Stimulated activated CD4-positive, alpha-beta T cell treated with anti-CD3 and anti-CD28 coated beads, TNF-alpha, amount 100 ng/mL, for 4 hours (primary cell): ENCODE results near the gene ELP4.
"Not testable (repeated sequence)": the region's sequence is repeated elsewhere in the genome, so short reads cannot be mapped to it uniquely, and the experiment has no call there.

Source experiments
- DNase-seq, 3 experiments: peaks; one replicate each; pipeline ENCODE4 v3.0.0-alpha.2; 2020; ENCODE audit warnings: low read depth in 3 of 3

ELP4 gene

DNA sequence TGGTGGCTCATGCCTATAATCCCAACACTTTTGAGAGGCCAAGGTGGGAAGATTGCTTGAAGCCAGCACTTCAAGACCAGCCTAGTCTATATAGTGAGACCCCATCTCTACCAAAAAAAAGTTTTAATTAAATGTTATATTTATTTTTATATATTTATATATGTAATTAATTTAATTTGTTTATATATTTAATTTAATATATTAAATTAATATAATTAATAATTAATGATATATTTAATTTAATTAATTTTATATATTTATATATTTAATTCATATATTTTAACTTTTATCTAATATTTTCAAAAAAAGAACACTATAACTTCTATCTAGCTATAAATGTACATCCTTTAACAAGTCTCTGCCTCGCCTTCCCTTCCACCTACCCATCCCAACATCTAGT is 196.8 kb downstream of the ELP4 start:
- no peak for DNase-seq

DNA sequence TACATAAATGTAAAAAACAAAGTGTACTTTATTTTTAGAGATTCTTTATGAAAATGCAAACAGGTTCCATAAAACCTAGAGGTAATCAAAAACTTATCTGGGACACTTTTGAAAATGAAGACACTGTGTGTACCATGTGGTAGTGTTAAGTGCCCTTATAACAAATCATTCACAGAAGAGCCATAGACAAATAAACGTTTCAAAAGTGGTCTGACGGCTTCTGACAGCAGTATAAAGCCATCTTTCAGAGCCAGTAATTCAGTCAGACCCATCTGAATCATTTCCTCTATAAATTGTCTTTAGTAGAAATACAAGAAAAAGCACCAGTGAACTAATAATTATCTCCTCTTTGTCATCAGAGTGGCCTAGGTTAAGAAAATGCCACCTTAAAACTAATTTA is 201.6 kb downstream of the ELP4 start:
- no peak for DNase-seq

DNA sequence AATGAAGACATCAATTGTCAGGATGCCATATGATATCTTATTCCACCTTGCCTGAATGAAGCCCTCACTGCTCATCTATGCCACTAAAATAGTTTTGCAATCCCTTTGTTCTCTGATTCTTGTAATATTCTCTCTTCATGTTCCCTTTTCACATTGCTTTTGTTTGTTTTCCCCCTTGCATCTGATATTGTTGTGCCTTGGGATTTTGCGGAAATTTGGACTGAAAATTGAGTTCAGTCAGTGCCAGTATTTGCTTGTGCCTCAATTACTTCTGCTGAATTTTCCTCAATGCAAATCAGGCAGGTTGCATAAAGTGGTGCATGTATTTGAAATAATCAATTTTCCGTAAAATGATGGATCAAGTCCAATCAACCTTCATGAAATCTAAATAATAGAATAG is 203.3 kb downstream of the ELP4 start:
- no peak for DNase-seq

DNA sequence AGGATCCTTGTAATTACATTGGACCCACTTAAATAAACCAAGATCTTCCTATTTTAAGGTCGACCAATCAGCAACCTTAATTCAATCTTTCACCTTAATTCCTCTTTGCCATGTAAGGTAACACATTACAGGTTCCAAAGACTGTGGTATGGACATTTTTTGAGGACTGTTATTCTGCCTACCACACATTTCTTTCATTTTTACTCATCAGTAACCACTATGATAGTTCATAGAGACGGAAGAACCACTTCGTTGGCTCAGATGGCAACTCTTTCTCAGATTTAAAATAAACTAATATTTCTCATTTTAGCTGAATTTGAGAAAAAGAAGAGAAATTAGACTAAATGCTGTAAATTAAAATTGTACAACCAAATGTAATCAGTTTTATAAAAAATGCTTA is 205.3 kb downstream of the ELP4 start:
- DNase-seq = no peak

DNA sequence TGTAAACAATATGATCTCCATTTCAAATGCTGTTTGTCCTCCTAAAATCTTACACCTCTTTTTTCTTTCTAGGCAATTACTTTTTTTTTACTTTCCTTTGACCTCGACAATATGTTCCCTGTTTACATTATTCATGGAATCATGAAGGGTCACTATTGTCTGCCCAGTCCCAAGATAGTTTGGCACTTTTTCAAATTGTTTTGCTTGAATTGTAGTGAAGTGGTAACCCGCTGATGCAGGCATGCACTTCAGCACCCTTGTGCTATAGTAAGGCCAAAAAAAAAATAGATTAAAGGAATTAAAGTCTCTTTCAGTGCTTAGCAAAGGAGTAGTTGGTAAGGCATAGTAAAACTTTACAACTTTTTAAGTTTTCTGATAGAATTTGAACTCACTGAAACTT is 210.7 kb downstream of the ELP4 start:
- DNase-seq = no peak

DNA sequence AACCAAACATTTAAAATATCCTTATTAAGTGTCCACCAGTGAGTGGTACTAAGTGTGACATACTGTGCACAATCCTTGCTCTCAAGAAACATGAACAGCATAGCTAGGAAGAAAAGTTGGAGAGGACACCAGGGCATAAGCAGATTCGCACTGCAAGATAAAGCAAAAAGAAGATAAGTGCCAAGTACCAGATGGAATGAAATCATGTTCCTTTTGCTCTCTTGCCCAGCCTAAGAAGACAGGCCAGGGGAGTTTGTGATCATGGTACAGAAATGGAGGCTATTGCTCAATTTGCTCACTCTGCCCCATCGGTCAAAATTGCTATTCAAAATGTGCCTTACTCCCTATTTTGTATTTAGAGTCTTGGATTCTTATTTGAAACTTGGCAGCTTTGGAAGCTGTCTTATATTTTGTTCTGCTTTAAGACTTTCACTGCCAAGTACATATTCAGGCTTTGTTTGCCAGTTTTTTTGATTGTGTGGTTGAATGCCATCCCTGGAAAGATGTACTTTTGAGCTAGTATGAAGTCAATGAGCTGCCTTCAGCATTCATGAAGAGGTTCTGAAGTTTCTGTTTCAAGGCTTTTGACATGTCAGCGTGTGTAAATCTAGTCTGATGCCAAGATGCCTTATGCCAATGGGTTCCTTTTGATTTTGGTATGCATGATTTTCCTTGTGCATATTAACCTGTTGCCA is 211.3 kb downstream of the ELP4 start:
- no peak for DNase-seq

DNA sequence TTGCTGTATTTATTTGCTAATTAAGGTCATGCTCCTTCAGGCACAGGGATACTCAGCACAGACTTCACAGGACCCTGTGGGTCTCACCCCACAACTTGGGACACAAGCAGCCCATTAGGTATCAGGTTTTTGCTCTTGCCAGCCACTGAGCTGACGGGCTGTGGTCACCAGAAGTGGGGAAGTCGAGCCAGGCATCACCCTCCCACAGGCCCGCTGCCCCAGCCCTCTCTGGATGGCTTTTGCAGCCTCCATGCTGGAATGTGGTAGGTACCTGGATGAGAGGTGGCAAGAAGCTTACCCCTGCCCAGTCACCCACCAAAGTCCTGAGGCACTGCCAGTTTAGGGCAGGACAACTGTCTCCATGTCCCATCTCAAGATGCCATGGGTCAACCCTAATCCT is 213.2 kb downstream of the ELP4 start:
- DNase-seq = no peak

DNA sequence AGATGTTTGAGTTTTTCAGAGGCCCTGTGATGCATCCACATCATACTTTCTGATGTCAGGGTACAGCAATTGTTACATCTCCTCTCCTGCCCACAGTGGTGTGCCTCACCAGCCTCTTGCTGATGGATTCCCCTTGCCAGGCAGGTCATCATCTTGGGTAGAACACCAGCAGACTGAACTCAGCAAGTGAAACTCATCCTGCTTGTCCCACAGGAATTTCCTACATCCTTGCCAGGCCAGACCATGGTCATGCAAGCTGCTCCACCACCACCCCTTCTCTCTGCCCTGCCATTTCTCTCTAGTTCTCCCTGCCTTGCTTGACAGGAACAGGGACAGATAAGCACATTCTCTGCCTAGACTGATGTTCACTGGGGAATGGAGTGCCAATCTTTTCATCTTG is 215.6 kb downstream of the ELP4 start:
- DNase-seq = no peak

DNA sequence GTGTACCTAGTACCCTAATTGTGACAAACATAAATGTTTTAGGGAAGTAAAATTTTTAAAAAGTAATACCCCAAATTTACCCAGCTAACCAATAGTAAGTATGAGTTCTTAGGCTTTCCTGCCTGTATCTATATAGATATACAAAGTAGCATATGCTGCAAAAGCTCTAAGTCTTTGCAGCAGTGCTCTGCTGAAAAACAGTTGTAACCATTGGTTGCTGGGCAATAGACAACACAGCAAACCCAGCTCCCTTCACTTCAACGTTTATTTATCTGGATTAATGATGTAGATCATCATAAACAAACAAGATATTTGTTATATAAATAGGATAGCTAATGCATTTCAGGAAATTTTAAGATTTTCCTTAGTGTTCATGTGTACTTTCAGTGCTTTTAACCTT is 218.9 kb downstream of the ELP4 start:
- no peak for DNase-seq

DNA sequence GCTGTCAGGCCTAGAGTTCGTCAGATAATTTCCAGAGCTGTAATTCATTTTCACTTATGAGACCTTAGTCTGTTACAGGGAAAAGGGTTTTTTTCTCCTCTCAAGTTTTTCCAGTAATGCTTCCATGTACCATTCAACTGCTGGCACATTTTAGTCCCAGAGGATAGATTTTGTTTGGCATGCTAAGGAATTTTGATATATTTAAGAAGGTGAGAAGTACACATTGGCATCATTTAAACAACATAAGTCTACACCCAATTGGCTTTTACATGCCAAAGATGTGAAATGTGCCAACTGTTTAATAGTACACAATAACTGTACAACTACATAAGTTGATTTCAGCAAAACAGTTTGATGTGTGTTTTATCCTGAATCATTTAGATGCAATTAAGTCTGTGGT is 230.6 kb downstream of the ELP4 start:
- no peak for DNase-seq

DNA sequence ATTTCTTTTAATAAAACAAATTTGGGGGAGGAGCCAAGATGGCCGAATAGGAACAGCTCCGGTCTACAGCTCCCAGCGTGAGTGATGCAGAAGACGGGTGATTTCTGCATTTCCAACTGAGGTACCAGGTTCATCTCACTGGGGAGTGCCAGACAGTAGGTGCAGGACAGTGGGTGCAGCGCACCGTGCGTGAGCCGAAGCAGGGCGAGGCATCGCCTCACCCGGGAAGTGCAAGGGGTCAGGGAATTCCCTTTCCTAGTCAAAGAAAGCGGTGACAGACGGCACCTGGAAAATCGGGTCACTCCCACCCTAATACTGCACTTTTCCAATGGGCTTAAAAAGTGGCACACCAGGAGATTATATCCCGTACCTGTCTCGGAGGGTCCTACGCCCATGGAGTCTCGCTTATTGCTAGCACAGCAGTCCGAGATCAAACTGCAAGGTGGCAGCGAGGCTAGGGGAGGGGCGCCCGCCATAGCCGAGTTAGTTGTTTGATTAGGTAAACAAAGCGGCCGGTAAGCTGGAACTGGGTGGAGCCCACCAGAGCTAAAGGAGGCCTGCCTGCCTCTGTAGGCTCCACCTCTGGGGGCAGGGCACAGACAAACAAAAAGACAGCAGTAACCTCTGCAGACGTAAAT is 231.3 kb downstream of the ELP4 start:
- DNase-seq = not testable (repeated sequence)

DNA sequence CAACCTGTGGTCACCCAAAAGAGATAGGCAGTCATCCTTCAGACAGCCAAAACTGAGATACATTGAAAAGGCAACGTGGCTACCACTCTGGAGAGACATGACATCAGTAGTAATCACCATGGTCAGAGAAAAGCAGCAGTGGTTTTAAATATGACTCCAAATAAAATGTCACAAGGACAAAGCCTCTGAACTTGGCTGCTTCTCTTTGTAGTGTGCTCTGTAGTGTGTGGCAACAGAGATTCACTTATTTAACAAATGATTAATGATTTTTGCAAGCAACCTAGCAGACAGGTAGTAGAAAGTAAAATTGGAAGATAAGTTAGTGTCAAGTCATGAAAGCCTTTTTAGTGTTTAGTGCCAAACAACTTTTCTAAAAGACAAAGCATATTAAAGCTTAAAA is 238.0 kb downstream of the ELP4 start:
- DNase-seq = no peak

DNA sequence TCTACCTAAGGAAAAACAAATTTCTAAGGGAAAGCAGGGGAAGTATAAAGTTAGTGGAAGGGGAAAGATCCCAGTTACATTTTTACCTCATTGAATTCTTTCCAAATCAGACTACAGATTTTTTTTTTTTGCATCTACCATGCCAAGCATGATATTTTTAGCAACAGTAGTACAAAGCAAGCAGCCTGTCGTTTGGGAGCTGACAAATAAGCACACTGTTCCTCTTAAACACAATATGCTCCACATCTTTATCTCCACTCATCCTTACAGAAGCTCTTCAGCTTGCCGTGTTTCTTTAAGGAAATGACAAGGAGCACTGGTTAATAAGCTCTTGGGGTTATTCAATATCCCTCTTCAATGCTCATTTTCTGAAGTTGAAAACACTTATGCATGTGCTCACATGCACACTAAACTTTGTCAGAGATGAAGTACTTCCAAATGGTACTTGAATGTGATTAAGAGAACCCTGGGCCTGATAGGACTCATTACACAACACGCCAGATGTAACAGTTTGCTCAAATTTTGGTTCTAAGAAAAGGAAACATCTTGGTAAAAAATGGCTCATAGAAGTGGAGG is 247.8 kb downstream of the ELP4 start:
- DNase-seq = no peak

DNA sequence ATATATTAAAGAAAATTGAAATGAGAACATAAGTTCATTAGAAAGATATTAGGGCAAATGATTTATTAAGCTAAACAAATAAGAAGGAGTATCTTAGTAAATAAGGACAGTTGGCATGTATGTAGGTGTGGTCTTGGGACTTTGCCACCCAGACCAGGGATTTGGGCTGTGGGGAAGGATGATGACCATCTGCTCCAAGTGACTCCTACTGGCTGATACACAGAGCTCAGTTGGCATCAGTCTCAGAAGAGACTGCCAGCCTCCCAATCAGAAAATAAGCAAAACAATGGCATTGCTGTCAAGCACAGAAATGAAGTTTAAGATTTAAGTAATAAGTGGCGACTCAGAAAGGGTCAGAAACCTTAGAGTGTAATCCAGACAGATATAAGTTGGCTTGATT is 252.1 kb downstream of the ELP4 start:
- DNase-seq = no peak

DNA sequence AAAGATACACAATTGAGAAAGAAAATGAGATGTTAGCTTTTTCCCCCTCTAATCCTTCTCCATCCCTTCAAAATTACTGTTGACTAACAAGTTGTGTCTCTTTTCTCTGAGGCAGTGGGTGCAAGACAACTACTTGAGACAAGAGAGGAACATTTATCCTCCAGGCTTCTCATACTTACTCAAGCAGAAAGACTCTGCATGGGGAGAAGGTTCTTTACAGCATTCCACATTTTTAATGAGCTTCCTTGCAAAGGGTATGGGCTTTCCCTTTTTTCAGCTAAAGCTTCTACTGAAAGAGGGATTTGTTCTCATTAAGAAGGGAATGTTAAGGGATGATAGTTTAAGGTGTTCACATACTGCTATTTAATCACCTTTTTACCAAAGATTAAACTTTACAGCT is 253.7 kb downstream of the ELP4 start:
- no peak for DNase-seq

DNA sequence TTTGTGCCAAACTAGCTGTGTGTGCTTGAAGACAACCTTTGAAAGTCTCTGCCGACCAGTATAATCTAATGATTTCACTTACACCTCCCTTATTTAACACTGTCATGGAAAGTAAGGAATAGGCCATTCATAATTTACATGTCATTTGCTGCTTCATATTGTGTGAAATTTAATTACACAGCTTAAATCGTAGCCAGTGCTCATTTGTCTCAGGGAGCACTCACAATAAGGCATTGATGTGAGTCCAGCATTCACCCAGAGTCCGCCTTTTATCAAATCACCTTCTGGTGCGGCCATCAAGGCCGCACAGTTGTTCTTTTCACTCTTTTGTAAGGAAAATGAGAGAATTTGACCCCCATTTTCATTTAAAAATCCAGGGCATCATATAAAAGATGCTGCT is 254.7 kb downstream of the ELP4 start:
- DNase-seq = no peak

DNA sequence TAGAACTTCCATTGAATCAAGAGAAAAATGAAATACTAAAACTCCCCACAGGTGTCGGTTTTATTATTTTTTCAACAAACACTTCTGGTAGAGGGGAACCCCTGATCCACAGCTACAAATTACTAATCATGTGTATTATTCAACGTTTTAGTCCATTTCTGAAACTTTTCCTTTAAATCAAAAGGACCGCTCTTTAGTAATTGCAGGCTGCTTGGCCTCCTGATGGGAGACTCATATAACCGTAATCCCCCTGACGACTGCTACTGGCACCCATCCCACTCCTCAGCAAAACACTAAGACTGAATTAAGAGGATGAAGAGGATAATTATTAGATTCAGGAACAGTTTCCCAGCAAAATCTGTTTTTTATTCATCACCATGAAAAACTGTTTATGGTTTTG is 255.2 kb downstream of the ELP4 start:
- no peak for DNase-seq

DNA sequence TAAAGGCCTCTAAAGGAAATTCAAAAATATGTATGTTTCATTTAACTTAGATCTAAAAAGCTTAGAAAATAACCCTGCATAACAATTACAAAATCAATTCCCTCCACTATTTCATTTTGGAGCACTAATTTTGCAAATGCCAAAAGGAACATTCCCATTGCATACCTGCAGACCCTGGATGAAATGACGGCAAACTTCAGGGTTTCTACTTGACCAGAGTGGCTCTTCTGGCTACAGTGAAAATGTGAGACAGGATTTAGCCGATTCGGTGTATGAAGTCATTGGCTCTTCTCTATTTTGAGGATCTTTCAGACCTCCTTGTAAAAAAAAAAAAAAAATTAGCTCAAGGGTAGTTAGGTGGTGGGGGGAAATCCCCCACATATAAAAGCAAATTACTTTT is 257.5 kb downstream of the ELP4 start:
- DNase-seq = no peak

DNA sequence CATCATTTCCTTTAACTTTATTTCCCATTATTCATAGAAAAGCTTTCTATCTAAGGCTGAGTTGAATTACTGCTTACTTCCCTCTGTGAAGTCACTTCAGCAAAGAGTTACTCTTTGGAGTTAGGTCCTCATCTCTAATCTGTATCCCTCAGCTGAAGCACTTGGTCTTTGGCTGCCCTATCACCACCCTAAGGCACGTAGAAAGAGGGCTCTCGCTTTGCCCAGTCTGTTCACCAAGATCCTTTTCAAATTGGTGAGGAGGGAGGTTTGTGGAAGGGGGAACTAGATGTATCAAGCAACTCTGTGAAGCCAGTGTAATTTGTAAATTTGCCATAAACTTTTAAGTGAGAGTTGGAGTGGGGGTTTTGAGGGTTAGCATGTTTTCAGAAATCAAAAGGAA is 258.1 kb downstream of the ELP4 start:
- no peak for DNase-seq

DNA sequence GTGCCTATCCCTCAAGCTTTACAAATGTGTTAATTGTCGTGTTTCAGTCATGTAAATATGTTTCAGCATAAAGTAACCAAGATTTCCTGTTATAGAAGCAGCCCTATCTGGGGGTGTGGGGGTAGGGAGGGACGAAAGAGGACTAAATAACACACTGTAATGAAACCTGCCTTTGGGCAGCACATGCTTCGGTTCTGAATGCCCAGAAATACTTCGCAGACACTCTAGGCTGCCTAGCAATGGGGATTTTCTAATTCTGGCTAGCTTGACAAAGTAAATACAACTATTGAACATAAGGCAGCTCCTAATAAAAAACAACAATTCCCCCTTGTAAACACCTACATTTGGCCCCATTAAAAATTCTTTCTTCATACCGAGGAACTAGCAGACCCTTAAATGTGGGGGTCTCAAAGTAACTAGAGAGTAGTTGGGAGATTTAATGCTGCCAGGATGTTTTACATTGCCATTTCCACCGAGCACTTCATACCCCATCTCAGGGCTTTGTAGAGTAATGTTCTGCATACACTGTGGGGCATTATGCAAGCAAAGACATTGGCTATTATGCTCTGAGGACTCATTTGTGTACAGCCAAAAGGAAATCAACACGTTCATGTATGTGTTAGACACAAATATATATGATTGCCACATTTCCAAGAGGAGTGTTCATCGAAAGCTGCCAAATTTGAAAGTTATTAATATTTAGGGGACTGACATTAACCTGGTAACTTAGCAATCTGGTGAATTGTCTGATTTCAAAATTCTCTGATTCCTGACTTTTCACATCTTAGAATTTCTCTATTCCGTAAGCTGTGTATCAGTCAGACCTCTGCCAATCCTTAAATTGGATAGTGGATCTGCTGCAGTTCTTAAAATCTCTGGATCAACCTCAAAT is 259.4 kb downstream of the ELP4 start:
- DNase-seq = no peak

DNA sequence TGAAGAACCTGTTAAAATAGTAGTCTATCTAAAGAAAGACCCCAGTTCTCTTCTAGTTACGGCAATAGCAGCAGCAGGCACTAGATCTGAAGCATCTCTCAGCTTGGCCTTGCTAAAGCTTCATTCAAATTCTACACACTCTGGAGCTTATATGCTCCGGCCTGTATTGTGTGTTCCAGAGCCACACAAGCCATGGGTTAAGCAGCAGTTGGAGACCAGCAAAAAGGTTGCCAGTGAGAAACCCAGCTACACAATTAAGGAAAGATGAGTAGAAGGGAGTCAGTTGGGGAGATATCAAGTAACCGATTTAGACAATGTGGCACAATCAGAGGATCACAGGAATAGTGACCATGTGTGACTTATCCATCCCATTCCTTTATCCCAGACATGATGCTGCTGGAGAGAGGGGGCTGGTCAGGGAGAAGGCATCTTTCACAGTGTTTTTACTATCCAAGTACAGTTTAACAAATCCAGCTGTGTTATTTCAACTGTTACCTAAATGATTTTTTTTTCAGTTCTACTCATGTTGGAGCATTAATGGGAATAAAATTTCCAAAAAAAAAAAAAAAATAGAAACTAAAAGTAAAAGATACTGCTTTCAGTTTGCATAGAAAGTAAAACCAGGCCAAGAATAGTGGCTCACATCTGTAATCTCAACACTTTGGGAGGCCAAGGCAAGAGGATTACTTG is 260.6 kb downstream of the ELP4 start:
- no peak for DNase-seq

DNA sequence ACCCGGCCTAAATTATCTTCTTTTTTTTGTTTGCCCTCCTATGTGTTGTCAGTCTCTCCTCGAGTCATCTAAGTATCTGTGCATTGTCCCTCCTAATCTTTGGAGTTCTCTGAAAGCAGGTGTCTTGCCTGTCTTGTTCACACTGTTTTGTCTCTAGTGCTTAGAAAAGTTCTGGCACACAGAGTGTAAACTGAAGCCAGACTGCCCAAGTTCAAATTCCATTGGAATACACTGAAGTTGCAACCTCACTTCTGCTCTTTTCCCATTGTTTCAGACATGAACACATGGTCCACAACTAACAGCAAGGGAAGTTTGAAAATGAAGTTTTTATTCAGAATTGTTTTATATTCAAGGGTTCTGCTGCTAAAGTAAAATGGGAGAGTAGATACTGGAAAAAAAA is 262.8 kb downstream of the ELP4 start:
- no peak for DNase-seq
